Stimulated activated CD4-positive, alpha-beta T cell treated with anti-CD3 and anti-CD28 coated beads, Interleukin-4, amount 100 ng/mL, for 4 hours (primary cell): ENCODE measurements around the gene KIF13A.
"Not testable (repeated sequence)": the region's sequence is repeated elsewhere in the genome, so short reads cannot be mapped to it uniquely, and the experiment has no call there.

Source experiments
- DNase-seq, 2 experiments: peaks; one replicate each; pipeline ENCODE4 v3.0.0-alpha.2; 2020

The KIF13A gene

DNA sequence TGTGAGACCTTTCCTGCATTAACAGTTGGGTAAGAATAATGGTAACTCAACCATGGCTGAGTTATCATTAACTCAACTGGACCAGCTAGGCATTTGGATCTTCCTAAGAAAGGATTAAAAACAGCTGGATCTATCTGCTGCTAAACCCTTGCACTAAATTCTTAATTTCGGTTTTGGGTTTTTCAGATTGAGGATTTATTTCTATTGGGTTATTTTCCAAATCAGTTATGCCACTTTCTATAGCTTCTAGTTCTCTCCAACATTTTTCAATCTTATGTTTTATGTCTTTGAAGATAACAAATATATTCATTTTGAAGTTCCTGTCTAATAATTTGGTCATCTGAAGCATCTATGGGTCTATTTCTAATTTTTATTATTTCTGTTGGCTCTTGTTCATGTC is 92.5 kb downstream of the KIF13A start:
- no peak for DNase-seq

DNA sequence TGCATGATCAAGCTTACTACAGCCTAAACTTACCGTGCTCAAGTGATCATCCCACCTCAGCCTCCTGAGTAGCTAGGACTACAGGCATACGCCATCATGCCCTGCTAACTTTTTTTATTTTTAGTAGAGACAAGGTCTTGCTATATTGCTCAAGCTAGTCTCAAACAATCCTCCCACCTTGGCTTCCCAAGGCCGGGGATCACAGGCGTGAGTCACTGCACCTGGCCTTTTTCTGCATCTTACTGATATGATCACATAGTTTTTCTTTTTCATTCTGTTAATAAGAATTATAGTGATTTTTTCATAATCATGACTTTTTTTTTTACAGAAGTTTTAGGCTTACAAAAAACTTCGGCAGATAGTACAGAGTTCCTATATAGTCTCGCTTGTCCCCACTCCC is 93.2 kb downstream of the KIF13A start:
- no peak for DNase-seq

DNA sequence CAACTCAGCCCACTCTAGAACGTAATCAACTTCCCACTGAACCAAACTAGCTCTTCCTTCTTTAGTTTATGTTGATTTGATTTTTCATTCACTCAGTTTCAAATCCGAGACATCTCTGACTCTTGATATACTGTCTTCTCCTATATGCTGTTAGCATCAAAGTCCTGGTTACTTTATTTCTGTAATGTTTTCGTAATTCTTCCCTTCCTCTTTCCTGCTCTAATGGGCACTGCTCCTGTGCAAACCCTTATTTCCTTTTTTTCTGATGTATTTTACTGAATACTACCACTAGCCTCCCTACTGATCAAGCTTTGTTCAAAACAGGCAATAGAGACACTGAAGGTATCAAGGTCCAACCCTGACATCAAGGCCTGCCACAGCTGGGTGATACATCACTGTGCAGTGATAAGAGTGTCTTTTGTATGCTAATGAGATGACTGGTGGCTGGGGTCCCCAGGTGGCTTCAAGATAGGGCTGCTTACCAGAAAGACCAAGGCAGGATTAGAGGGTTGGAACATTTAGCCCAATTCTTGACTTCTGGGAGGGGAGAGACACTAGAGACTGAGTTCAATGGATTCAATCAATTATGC is 95.2 kb downstream of the KIF13A start:
- no peak for DNase-seq

DNA sequence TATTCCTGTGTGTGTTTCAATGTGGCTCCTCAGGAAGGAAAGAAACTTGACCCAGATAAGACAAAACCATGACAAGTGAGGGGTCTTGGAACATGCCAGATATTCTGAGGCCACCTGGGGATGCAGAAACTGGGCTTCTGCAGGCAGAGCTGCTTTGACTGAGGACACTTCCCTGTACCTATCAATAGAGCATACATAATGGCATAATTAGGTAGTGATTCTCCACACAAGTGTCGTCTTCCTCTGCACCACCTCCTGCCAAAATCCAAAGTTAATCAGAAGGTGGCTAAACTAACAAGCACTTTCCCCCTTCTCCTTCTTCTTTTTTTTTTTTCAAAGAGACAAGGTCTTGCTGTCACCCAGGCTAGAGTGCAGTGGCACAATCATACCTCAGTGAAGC is 97.1 kb downstream of the KIF13A start:
- no peak for DNase-seq

DNA sequence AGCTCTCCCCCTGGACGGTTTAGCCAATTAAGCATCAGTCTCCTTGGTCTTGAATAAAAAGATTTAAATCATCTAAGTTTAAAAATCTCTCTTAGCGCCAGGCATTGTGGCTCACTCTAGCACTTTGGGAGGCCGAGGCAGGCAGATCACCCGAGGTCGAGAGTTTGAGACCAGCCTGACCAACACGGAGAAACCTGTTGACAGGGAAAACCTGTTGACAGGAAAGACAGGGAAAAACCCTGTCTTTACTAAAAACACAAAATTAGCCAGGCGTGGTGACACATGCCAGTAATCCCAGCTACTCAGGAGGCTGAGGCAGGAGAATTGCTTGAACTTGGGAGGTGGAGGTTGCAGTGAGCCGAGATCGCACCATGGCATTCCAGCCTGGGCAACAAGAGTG is 97.7 kb downstream of the KIF13A start:
- not testable (repeated sequence) for DNase-seq

DNA sequence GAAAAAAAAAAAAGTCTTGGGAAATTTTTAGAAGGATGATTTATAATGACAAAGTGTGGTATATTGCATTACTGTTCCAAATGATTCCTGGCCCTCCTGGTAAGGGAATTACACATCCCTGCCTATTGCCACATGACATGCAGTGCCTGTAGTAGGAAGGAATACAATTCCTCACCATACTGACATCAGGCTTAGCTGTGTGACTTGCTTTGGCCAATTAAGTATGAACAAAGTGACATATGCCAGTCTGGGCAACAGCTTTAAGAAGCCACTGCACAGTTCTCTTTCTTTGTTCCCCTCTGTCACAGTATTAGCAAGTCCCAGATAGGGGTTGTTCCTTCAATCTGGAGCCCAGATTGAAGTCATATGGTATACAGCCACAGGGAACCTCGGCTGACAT is 100.5 kb downstream of the KIF13A start:
- no peak for DNase-seq

DNA sequence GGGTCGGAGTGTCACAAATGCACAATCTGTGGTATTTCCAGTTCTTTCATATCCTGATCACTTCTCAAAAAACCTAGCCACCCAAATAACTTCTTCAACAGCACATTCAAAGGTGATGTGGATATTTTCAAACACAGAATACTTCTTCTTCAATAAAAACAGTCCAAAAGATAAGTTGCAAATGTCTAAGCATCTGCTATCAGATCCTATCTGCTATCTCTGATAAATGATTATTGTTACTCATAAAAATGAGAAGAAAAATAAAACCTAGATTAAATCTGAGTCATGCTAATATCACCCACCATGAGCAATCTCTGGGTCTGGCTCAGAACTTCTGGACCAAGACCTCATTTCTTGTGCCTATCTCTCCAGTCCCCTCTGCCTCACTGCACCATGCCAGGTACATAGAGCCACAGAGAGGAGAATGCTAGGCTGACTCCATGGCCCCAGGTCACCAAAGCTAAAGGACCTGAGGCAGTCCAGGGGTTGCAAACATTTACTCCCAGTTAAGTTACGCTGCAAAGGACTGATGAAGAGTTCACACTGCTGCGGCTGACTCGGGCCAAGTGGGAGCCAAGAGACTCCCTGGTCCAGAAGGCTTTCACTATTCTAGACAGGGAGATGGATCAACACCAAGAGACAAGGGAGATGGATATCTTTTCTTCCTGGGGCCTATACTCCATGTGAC is 101.4 kb downstream of the KIF13A start:
- no peak for DNase-seq

DNA sequence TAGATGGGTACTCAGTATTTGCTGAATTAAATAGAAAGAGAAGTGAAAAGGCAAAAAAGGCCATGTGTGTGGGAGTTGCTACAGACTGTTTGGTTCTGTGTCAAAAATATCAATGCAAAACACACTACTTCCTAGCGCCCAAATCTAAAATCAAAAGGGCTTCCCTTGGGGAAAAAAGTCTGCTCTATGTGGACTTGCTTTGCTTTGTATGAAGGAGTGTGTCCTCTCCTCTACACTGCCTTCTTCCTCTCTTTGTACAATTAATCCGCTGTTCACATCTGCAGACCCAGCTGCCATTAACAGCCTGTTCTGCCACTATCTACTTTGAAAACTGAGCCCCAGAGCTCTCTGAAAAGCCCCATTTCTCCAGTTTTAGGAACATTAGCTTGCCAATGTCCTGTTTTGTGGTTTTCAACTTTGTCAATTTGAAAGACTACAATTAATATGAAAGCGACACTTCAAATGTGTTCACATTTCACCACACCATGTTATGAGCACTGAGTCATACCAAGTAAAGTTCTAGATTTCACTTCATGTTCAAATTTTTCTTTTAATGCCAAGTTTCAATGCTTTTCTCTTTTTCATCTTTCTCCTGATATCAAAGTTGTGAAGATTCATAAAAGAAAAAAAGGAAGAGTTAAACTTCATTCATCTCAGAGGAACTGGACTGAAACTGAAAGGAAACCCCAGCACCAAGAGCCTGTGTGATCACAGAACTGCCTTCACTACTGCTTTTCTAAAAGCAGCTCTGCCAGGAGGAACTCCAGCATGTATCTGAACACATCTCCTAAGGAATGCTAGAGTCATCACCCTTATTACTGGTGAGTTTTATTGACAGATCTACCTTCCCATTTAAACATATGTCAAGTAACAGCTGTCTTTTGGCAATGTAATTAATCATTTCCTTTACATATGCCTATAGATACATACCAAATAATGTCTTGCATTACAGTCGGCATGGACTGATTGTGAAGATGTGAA is 102.6 kb downstream of the KIF13A start:
- DNase-seq, result no peak

DNA sequence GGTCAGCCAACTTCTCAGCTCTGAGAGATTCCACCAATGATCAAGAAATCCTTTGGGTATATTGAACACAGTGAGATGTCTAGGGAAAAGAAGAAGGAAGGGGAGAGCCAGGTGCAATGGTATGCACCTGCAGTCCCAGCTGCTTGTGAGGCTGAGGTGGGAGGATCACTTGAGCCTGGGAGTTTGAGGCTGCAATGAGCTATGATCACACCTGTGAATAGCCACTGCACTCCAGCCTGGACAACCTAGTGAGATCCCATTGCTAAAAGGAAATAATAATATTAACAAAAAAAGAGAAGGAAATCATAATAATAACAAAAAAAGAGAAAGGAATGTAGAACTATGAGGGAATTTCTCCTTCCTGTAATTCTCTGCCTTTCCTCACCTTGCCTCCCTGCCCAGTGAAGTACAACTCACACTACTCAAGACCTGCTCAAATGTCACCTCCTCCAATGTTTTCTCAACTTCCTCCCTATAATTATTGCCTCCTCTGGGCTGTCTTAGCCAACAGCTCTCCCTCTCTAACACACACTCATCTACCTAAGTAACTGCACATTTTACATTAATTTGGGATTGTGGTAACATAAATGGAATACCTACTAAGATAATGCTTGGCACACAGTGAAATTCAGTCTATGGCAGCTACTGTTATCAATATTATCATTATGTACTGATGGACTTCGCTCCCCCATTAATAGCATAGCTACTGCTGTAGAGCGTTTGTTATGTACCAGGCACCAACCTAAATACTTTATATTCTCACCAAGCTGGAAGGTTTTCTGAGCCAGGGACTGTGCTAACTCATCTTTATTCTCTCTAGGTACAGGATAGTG is 103.6 kb downstream of the KIF13A start:
- no peak for DNase-seq

DNA sequence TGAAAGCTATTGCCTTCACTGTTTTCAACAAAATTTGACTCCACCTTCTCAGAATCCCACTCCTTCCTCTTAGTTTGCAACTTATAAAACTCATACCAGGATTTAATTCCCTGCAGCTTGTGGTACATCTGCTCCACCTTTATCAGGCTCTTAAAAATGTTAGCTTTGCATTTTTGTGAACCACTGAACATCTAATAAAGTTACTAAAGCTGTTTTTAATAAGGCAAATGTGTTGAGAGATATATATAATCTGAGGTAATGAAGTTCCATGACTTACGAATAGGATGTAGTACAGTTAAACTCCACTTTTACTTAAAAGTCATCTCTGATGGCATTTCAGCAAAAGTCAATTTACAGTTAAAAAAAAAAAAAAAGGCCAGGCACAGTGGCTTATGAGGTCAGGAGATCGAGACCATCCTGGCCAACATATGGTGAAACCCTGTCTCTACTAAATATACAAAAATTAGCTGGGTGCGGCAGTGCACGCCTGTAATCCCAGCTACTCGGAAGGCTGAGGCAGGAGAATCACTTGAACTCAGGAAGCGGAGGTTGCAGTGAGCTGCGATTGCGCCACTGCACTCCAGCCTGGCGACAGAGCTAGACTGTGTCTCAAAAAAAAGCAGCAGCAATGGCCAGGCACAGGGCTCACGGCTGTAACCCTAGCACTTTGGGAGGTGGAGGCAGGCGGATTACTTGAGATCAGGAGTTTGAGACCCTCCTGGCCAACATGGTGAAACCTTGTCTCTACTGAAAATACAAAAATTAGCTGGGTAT is 106.2 kb downstream of the KIF13A start:
- no peak for DNase-seq

DNA sequence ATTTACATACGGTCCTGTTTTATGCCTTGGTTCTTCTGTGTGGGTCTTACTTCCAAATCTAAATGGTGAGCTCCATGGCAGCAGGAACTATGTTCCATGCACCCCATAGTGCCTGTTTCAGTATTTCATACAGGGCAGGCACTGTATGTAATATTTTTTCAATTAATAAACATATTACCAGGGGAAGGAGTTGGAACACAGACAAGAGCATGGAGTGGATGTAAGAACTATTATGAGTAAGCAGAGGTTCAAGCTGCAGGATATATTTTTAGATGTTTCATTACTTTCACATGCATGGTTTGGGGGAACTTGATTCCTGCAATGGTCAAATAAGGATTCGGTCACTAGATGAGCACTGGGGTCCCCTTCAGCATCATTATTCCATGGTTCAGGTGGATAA is 108.3 kb downstream of the KIF13A start:
- DNase-seq, result no peak

DNA sequence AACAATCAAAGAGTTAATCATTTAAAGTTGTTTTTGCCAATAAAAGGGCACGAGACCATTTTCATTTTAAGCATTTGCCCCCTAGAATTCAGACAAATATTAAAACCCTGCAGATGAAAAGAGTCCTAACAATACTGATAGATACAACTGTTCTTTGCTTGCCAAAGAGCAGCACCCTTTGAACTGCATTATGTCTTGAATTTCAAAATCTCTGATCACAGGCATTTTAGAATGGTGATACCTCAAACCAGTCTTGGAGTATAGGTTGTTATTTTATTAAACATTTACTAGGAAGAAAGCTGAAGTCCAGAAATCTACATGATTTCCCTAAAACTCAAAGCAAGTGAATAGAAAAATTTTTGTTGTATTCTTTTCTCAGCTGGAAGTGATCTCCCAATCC is 108.7 kb downstream of the KIF13A start:
- no peak for DNase-seq

DNA sequence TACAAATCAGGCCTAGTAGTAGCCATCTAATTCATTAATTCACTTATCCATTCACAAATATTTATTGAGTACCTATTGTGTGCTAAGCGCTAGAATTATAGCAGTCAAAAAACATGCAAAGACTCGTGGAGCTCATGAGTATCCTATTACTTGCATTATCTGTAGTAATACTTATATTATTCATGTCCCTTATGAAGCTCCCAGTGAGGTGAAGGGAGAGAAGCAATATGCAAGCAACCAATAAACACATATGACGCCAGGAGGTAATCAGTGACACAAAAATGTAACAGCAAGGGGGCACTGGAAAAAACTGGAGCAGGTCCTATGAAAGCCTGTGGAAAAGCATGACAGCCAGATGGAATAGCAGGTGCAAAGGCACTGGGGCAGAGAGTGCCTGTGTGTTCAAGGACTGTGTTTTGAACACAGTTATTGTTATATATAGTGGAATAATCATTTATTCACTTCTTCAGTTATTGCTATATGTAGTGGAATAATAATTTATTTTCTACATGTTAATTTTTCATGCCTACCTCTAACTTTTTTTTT is 109.5 kb downstream of the KIF13A start:
- DNase-seq, result no peak

DNA sequence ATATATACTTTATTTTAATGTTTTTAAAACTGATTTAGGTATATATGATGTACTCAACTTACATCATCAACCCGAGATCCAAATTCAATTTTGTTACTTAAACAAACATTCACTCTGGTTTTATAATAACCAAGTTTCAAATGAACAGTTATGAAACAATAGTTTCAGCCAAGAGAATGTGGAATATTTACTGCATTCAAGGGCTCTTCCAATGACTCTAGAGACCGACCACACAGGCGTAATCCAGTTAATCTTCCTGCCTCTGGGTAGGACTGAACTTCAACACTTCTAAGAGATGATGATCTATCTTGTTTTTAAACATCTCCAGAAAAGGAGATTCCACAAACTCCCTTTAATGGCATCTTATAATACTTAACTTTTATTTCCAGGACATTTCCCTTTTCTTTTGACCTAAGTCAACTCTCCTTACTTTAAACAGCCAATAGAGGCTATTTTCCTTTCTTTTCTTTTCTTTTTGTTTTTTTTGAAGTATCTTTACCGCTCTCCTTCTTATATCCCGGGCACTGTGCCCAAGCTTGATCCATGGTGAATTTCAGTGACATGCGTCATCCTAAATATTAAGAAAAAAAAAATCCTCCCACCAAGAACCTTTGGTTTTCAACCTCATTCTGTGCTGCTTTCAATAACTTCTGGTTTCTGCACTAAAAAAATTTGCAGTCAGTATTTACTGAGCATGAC is 110.1 kb downstream of the KIF13A start:
- DNase-seq, result no peak

DNA sequence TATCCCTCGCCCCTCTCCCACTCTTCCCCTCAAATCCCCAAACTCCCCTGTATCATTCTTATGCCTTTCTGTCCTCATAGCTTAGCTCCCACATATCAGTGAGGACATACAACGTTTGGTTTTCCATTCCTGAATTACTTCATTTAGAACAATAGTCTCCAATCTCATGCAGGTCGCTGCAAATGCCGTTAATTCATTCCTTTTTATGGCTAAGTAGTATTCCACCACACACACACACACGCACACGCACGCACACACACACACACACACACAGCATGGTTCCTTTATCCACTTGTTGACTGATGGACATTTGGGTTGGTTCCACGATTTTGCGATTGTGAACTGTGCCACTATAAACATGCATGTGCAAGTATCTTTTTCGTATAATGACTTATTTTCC is 112.7 kb downstream of the KIF13A start:
- DNase-seq, result no peak

DNA sequence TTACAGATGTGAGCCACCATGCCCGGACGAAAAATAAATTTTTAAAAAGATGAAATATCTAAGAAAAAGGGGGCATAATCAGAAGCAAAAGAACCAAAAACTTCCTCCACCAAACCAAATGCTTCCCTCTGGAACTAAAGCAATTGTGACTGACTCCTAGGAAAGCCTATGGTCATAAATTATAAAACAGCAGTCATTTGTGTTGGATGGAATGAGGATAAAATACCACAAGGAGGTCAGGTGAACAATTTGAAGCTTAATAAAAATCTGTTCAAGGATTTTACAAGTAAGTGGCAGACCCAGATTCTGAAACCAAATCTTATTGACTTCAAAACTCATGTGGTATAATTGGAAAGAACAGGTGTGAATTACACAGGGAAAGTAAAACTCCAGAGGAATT is 114.5 kb downstream of the KIF13A start:
- no peak for DNase-seq

DNA sequence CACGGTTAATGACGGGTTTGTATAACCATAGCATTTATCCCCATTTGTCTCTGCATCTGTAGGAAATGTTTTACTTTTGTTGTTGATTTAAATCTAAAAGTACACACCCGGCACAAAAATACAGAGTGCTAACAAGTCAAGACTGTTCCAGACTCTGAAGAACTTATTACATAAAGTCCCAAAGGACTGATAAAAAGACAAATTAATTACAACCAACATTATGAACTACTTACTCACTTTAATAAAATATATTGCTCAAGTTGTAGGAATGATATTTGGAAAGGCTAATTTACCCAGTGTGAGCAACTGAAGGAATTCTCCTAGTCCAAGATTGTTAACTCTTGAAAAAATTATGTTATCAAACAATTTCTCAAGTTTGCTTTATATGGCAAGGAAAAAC is 115.6 kb downstream of the KIF13A start:
- no peak for DNase-seq

DNA sequence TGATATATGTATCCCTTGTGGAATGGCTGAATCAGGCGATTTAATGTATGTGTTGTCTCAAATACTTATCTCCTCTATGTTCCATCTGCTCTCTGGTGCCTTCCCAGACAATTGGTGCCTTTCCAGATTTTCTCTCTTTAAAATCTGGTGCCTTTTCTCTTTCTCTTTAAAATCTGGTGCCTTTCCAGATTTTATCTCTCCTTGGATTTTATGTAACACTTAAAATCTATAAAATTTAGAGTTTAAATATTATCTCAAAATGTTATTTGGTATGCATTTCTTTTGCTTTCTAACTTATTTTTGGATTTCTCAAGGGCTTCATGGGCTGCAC is 116.3 kb downstream of the KIF13A start:
- no peak for DNase-seq

DNA sequence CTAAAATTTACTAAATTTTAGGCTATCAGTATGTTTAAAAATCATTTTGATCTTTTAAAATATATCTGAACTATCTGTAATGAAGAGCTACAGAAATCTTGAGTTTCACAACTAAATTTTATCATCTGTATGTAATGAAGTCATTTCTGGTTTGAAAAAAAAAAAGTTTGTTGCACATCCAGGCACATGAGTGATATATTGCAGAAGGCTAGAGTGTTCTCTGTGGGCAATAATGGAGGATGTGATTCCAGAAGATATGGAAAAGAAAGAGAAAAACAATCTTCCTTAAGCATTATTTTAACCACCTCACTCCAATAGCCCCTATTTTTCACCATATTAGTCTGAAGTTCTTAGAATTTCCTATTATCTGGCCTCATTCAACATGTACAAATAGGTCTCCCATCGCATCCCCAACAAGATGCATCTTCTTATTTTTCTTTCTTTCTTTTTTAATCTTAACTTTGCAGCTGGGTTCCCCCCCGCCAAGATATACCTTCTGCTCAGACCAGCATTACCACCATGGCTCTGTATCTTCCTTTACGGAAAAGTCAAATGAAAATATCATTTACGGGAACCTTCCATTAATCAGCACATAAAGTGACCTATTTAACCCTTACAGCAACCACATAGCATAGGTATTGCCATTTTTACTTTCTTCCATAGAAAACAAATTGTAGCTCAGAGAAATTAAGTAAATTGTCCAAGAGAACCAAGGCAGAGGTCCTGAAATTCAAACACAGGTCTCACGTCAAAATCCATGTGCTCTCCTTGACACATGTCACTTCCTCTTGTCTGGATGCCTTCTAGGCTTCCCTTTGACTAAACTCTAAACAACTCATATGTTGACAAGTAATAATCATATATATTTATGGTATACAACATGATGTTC is 116.9 kb downstream of the KIF13A start:
- no peak for DNase-seq

DNA sequence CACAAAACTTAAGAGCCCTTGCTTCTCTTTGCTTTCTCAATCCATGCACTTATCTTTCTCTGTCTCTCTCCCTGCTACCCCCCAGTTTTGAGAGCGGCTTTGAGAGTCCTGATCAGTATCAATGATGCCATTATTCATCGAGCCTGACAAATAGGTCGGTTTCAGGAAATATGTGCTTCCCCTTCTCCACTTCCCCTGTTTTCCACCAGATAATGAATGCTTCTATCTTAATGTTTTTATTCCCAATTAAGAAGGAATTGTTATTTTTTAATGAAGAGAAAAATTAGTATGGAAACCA is 117.7 kb downstream of the KIF13A start:
- DNase-seq, result no peak
